Gastrocnemius medialis (tissue), 4 donors: ENCODE results near the gene CDC42EP3. TPM values are rescaled to one million over a fixed set of nuclear protein-coding genes. Genes with fewer than 3 reads are reported as not detected.

Source experiments
- ATAC-seq, 2 donors: fragments of 150-250 bp; one replicate each; pipeline ENCODE4 v1.9.1; 2016
- DNase-seq, 2 donors: peaks; one replicate each; pipeline ENCODE4 v3.0.0-alpha.2; 2019
- H3K27ac ChIP-seq, 4 donors: fragments of 200-600 bp; sonication (generic); 1 replicate in 1 of 4; 2 replicates in 3 of 4; pipeline ENCODE4 v1.5.1; 2016 to 2018; ENCODE audit warnings: mild to moderate bottlenecking in 2 of 4, moderate library complexity in 1 of 4
- H3K27me3 ChIP-seq, 3 donors: fragments of 200-600 bp; sonication (generic) in 2 of 3; 1 replicate in 1 of 3; 2 replicates in 2 of 3; pipeline versions ENCODE4 v1.5.1 to v1.6.0; 2016 to 2019; ENCODE audit warnings: mild to moderate bottlenecking in 1 of 3, moderate library complexity in 1 of 3
- H3K36me3 ChIP-seq, 2 donors: fragments of 200-600 bp; sonication (generic) in 1 of 2; one replicate each; pipeline ENCODE4 v1.5.1; 2017 to 2018
- H3K4me1 ChIP-seq, 2 donors: fragments of 200-600 bp; sonication (generic) in 1 of 2; one replicate each; pipeline ENCODE4 v1.5.1; 2016 to 2017; ENCODE audit warnings: mild to moderate bottlenecking in 2 of 2
- H3K4me3 ChIP-seq, 4 donors: fragments of 200-600 bp; sonication (generic) in 3 of 4; 1 replicate in 1 of 4; 2 replicates in 3 of 4; pipeline ENCODE4 v1.5.1; 2016 to 2019; ENCODE audit warnings: mild to moderate bottlenecking in 2 of 4
- H3K9me3 ChIP-seq, 3 donors: fragments of 200-600 bp; sonication (generic) in 2 of 3; 1 replicate in 1 of 3; 2 replicates in 2 of 3; pipeline ENCODE4 v1.5.1; 2016 to 2019
- CTCF ChIP-seq, 5 experiments: fragments of 450-650 bp in 3 of 5; fragments of 200-600 bp in 2 of 5; sonication (generic) in 2 of 5; IDR thresholded peaks in 4 of 5; conservative IDR thresholded peaks in 1 of 5; 1 replicate in 4 of 5; 2 replicates in 1 of 5; pipeline ENCODE4 v1.5.1; 2016 to 2019; ENCODE audit warnings: antibody characterized with exemption in 5 of 5, mild to moderate bottlenecking in 3 of 5, moderate library complexity in 3 of 5
- POLR2A ChIP-seq, 2 donors: fragments of 450-650 bp; IDR thresholded peaks; one replicate each; pipeline ENCODE4 v1.6.1; 2017; ENCODE audit warnings: antibody characterized with exemption in 2 of 2, mild to moderate bottlenecking in 2 of 2, moderate library complexity in 2 of 2
- in situ Hi-C, 4 donors: fragments of 200-750 bp; cut with MboI; loops; one replicate each; pipeline versions ENCODE4 v1.15.0 to v1.8.0; 2017; ENCODE audit warnings: low sequenced_read_pairs in 4 of 4
- intact Hi-C: fragments of 100-400 bp; cut with DNase I; formaldehyde crosslinking; loops from one replicate; pipeline ENCODE4 v1.15.1; 2023; ENCODE audit warnings: low total_unique reads
- total RNA-seq, 4 donors: library from RNA; depleted of rRNA; stranded (reverse); fragments of >200 nt; gene quantifications; one replicate each; pipeline versions ENCODE4 v1.1.0 to v1.2.3, GENCODE V29; 2016

Gene CDC42EP3
- total RNA-seq, 4 donors from 2014 or later, result 20.0 to 90.6 (median 57.2) TPM

DNA sequence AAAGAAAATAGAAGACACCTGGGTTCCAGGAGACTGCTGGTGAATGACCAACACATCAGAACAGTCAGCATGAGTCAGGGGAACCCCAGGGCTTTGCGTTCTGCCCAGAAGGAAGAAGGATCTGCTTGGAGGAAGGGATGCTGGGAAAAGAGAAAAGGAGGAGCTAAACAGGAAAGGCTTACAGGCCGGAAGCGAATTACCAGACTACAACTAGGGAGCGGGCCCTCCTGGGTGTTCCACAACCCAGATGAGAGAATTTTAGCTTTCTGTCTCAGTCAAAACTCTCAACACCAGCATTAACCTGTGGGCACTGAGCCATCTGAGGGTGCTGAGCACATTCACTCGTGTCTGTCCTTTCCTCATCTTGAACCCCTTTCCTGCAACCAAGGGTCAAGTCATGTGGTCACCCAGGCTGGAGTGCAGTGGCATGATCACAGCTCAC lies 19.2 kb downstream of the CDC42EP3 start:
- no peaks in the 10 kb centered on the region for H3K9me3 ChIP-seq
- DNase-seq, result peak in 1 of 2 donors; percentile 43
- in situ Hi-C loops (loop anchor here in 1 of 4 donors (25.0 kb wide), 1 partner anchor 240 kb away; no protein-coding TSS in a partner anchor), intact Hi-C loops (loop anchor here (5.0 kb wide), 2 partner anchors 65 to 175 kb away; no protein-coding TSS in a partner anchor)
- no peak overlapping the region for H3K4me3 ChIP-seq
- no peak for ATAC-seq
- H3K36me3 ChIP-seq, result no peaks in the 10 kb centered on the region
- H3K27ac ChIP-seq, result peak overlapping the region; percentile 85 to 88 (median 87)
- peaks cover 94% of the 10 kb centered on the region in 2 donors for H3K4me1 ChIP-seq
- TF ChIP-seq CTCF (IDR thresholded peaks at IDR 0.05 in 4 of 5, conservative IDR thresholded peaks at IDR 0.05 in 1 of 5), result no peak
- TF ChIP-seq POLR2A (IDR thresholded peaks at IDR 0.05), result no peak
- no peaks in the 10 kb centered on the region for H3K27me3 ChIP-seq

DNA sequence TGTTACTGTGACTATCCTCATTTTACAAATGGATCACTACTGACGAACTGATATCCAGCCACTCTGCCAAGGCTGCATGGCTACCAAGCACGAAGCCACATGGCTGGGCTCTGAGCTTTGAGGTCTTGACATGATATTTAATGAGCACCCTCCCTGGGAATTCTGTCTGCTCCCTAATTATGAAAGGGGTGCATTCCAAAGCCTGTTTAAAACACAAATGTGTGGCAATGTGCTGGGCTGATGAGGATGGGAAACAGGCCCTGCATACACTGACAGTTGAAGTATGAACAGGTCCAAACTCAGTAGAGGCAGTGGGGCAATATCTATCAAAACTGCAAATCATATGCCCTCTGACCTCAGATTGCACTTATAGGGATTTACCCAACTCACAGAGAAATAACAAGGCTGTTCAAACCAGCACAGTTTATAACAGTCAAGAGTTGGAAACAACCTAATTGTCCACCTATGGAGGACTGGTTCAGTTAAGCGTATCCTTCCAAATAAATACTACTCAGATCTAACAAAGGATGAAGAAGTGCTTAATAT lies 20.8 kb downstream of the CDC42EP3 start:
- in situ Hi-C loops (loop anchor here in 1 of 4 donors (25.0 kb wide), 1 partner anchor 238 kb away; no protein-coding TSS in a partner anchor), intact Hi-C loops (loop anchor here (5.0 kb wide), 2 partner anchors 63 to 177 kb away; no protein-coding TSS in a partner anchor)
- Histone ChIP-seq H3K27ac (peak overlapping the region; percentile 85 to 88 (median 87)), H3K4me1 (peaks cover 90 to 93% of the 10 kb centered on the region in 2 donors), H3K36me3 (peaks cover 0 to 10% of the 10 kb centered on the region in 2 donors), H3K9me3 (no peaks in the 10 kb centered on the region), H3K27me3 (no peaks in the 10 kb centered on the region), H3K4me3 (no peak overlapping the region)
- TF ChIP-seq POLR2A (IDR thresholded peaks at IDR 0.05) (no peak), CTCF (IDR thresholded peaks at IDR 0.05 in 4 of 5, conservative IDR thresholded peaks at IDR 0.05 in 1 of 5) (no peak)
- ATAC-seq, result no peak
- no peak for DNase-seq

DNA sequence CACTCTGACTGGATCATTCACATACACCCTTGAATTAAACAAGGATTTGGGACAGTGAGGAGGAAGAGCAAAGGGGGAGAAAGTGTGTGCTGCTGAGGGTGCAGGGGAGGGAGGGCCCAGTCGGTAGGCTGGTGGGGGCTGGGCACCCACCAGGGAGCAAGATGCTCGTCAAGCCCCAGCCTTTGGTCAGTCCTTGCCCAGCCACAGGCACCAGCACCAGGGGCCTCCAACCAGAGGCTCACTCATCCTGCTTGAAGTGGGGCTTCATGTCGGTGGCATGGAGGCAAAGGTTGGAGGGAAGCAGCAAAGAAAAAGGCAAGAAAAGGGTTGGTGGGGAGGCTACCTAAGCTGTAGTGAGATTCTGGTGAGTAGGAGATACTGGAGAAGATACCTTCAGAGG lies 21.9 kb downstream of the CDC42EP3 start:
- in situ Hi-C loops (no loop called here), intact Hi-C loops (no loop called here)
- peaks cover 0 to 12% of the 10 kb centered on the region in 2 donors for H3K36me3 ChIP-seq
- TF ChIP-seq POLR2A (IDR thresholded peaks at IDR 0.05), result no peak
- no peak for TF ChIP-seq CTCF (IDR thresholded peaks at IDR 0.05 in 4 of 5, conservative IDR thresholded peaks at IDR 0.05 in 1 of 5)
- H3K9me3 ChIP-seq, result no peaks in the 10 kb centered on the region
- DNase-seq (no peak), ATAC-seq (no peak)
- peak overlapping the region; percentile 85 to 88 (median 87) for H3K27ac ChIP-seq
- H3K4me1 ChIP-seq, result peaks cover 88 to 89% of the 10 kb centered on the region in 2 donors
- no peak overlapping the region for H3K4me3 ChIP-seq
- no peaks in the 10 kb centered on the region for H3K27me3 ChIP-seq

DNA sequence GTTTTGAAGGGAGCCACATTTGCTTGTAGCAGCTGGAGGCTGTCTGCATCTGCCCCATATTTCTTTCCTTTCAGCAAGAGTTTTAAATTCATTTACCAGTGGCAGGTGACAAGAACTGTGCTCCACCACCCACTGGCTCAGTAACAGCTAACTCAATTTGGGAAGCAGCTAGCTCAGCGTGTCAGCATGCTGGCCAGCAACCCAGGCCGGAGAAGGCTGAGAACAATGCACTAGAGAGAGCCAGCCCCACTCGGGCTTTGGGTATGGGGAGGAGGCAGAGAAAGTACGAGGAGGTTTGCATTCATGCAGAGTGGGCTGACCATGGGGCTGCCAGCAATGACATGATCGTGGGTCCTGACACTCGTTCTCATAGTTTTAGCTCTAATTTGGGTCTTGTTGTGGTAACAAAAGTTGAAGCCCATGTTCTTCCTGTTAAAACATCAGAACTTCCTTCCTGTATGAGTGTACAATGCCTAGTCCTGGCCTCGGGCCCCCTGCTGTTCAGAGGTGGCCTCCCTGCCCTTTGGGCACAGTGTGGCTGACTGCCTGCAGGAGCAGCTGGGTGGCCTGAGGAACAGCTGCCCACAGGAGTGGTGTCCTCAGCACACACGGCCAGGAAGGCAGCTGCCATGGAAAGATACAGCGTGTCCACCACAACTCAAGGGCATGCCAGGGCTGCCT lies 23.0 kb downstream of the CDC42EP3 start:
- Histone ChIP-seq H3K4me1 (peaks cover 81 to 83% of the 10 kb centered on the region in 2 donors), H3K27ac (peak overlapping the region; percentile 85 to 88 (median 87)), H3K9me3 (no peaks in the 10 kb centered on the region), H3K36me3 (peaks cover 0 to 18% of the 10 kb centered on the region in 2 donors), H3K27me3 (no peaks in the 10 kb centered on the region), H3K4me3 (peak overlapping the region in 1 of 4 donors; percentile 20)
- TF ChIP-seq POLR2A (IDR thresholded peaks at IDR 0.05), result peak in 1 of 2 donors; percentile 37
- TF ChIP-seq CTCF (IDR thresholded peaks at IDR 0.05 in 4 of 5, conservative IDR thresholded peaks at IDR 0.05 in 1 of 5), result peak; percentile 35 to 49 (median 47)
- in situ Hi-C loops (no loop called here), intact Hi-C loops (no loop called here)
- peak; percentile 80 to 85 for ATAC-seq
- peak; percentile 85 to 93 for DNase-seq
